Measurements from ENCODE around the gene TWIST2. TPM values are rescaled to one million over a fixed set of nuclear protein-coding genes. Genes with fewer than 3 reads are reported as not detected.

The TWIST2 gene
- total and polyA plus RNA-seq, 7 donors = 0.58 to 1.2 (median 0.90) TPM

GRCh38 chr2:238955648-238956531 lies 108.0 kb downstream of the TWIST2 start:
- no peak for TF ChIP-seq CTCF (IDR thresholded peaks at IDR 0.05)
- DNase-seq (no peak), ATAC-seq (no peak)
- Histone ChIP-seq H3K36me3 (ENCODE audit: insufficient read depth in 1 of 2, low read depth in 1 of 2) (no peaks in the 10 kb centered on the region), H3K27ac (no peak overlapping the region), H3K4me1 (no peaks in the 10 kb centered on the region), H3K9me3 (peaks cover 4% of the 10 kb centered on the region), H3K27me3 (ENCODE audit: insufficient read depth in 3 of 3, low read length in 2 of 3) (peaks cover 0 to 11% (median 6%) of the 10 kb centered on the region in 3 donors), H3K4me3 (no peak overlapping the region)
- intact Hi-C loops (cut with DNase I) = no loop called here
- 76 to 88% (median 81%) methylated on average over 10 of the region's 10 CpGs for WGBS, 3 donors

- ATAC-seq (no peak), DNase-seq (no peak)
- H3K4me1 ChIP-seq = no peaks in the 10 kb centered on the region
- no peaks in the 10 kb centered on the region for H3K36me3 ChIP-seq (ENCODE audit: insufficient read depth in 1 of 2, low read depth in 1 of 2)
- intact Hi-C loops (cut with DNase I) = no loop called here
- H3K9me3 ChIP-seq = peaks cover 4% of the 10 kb centered on the region
- no peak overlapping the region for H3K27ac ChIP-seq
- H3K4me3 ChIP-seq = no peak overlapping the region
- no peak for TF ChIP-seq CTCF (IDR thresholded peaks at IDR 0.05)
- 48 to 71% (median 68%) methylated on average over 3 of the region's 3 CpGs for WGBS, 3 donors
- H3K27me3 ChIP-seq (ENCODE audit: insufficient read depth in 3 of 3, low read length in 2 of 3) = peaks cover 0 to 10% (median 6%) of the 10 kb centered on the region in 3 donors
Measured at GRCh38 chr2:238956676-238957075, 108.8 kb downstream of the TWIST2 start.
